Measurements from ENCODE around the gene NLRP6.
"Not testable (repeated sequence)": the region's sequence is repeated elsewhere in the genome, so short reads cannot be mapped to it uniquely, and the experiment has no call there.

Gene NLRP6

DNA sequence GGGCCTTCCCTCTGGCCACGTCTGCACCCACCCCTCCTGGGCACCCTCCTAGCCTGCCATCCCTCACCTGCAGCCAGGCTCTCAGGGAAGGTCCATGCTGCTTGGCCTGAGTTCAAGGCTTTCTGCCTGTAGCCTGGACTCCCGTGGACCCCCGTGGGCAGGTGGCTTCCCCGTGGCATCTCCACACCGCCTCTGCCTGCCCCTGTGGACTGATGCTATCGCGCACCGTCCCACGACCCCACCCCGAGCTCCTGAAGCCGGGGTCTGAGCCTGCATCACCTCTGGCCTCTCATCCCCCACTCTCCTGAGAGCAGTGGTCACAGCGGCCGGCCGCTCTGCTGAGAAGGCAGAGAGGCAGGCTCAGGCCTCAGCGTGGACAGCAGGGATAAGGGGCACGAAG, 16.6 kb downstream of the NLRP6 start:
- no peak for DNase-seq

DNA sequence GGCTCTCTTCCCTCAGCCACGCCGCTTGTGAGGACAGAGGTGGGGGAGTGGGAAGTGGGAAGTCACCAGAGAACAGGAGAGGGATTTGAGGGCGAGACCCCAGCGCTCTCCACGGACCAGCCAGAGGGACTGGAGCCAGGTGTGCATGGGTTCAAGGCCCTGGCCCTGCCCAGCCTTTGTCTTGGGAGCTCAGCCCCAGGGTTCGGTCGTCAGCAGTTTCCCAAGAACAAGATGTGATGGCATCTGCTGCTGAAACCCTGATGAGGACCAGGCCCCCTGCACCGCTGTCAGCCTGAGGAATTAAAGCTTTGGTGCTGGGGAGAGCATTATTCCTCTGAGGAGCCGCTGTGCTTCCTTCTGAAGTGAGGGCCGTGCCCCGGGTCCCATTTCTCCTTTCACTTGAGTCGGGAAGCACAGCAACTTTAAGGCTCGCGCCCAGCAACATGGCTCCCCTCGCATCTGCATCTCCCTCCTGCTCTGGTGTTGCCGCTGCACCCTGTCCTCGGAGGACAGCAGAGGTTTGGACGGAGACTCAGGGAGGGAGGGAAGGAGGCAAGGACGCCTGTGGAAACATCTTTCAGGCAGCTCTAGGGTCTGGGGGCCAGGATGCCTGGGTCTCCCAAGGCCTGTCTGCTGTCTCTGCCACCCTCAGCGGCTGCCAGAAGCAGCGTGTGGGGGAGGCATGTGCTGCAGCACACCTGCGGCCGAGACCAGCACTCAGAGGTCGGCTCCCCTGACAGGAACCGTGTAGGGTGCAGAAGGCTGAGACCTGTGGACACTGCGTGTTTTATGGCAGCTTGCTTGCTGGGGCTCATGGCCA, 17.4 kb downstream of the NLRP6 start:
- no peak for DNase-seq

DNA sequence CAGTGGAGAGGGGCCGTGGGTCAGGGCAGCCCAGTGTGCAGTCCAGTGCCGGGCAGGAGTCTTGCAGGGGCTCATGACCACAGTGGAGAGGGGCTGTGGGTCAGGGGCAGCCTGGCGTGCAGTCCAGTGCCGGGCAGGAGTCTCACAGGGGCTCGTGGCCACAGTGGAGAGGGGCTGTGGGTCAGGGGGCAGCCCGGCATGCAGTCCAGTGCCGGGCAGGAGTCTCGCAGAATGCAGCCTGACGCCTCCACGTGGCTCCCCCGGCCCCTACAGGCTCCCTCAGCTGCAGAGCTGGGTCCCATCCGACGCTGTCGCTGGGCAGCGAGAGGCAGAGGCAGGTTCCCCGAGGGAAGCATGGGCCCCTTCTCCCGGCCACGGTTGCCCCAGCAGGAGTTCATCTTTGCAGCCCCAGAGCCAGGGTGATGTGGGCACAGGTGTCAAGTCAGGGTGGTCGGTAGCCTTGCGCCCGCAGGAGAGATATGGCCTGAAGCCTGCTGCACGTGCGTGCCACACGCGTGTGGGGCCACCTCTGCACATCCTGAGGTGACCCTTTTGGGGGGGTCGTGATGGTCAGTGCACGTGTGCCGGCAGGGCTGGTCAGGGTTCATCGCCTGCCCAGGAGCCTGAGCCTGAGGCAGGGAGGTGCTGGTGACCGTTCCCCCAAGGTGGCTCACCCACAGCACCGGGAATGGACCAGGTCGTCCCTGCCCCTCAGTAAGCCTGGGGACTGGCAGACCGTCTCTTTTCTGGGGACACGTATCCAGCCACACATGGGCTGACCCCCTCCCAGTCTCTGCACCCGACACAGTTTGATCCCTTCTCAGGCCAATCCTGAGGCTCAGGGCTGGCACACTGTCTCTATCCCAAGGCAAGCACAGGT, 18.2 kb downstream of the NLRP6 start:
- DNase-seq = no peak

DNA sequence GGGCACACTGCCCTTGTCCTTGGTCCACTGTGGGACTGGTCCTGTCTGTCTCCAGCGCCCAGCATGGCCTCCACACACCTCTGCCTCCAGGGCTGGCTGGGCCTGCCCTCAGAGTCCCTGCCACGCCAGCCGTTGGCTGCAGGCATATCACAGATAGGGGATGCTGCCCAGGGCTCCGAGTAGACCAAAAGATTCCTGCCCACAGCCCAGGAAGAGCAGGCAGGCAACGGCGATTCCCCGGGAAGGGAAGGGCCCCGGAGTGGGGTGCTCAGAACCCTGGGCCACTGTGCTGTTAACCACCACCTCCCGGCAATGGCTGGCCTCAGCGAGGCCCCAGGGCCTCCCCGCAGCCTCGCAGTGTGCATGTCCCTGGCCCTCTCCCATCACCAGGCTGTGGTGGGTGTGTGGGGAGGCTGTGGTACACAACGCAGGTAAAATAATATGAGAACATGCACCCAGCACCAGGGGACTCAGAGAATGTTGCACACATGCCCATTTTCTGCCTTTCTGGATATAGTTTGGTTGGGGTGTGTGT, 18.9 kb downstream of the NLRP6 start:
- DNase-seq = no peak

DNA sequence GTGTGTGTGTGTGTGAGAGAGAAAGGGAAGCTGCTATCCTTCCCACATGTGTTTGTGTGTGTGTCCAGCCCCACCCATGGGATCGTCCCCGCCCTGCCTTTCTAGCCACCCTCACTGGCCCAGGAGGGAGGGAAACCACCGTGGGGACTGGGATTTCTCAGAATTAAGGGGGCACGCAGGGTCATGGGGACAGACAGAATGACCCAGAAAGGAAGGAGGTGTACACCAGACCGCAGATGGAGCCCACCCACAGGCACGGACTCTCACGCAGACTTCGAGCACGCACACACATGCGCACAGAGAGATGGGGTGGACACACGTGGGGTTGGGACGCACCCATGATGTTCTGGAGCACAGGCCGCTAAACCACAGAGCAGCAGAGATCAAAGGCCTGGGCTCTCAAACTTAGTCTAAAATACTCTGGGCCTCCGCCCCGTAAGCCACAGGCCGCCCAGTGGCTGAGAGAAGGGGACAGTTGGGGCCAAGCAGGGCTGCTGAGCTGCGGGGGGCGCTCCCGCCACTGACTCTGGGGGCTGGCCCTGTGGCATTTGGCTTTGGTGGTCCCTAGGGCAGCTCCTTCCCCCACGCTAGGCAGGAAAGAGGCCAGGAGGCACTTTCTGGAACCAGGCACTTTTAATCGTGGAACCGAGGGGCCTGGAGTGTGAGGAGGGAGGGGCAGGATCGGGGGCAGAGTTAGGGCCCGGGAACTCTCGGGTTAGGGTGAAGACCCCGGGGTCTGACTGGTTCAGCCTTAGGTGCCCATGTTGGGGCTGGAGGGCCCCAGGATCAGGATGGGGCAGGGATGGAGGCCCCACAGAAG, 19.6 kb downstream of the NLRP6 start:
- no peak for DNase-seq

DNA sequence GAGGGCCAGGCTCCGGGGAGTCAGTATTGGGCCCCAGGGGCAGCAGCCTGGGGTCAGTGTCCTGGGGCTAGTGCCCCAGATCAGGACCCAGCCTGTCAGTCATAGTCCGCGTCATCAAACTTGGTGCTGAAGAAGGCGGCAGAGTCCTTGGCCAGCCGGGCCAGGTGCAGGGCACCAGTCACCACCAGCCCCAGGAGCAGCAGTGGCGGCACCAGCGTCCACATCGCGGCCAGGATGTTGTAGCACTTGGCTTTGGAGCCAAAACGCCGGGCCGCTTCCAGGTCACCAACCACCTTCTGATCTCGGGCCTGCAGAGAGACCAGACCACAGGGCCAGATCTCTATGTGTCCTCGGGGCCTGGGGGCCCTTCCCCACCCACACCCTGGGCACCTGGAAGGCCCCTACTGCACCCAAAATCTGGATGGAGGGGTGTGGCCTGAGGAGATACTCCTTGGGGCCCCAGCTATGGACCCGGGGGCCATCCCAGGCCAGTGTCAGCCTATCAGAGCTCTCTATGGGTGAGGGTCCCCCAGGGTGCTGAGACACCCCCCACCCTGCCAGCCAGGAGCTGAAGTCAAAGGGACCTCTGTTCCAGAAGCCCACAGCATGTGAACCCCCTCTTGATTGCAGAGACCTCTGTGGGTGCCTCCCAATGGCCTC, 20.3 kb downstream of the NLRP6 start:
- no peak for DNase-seq

DNA sequence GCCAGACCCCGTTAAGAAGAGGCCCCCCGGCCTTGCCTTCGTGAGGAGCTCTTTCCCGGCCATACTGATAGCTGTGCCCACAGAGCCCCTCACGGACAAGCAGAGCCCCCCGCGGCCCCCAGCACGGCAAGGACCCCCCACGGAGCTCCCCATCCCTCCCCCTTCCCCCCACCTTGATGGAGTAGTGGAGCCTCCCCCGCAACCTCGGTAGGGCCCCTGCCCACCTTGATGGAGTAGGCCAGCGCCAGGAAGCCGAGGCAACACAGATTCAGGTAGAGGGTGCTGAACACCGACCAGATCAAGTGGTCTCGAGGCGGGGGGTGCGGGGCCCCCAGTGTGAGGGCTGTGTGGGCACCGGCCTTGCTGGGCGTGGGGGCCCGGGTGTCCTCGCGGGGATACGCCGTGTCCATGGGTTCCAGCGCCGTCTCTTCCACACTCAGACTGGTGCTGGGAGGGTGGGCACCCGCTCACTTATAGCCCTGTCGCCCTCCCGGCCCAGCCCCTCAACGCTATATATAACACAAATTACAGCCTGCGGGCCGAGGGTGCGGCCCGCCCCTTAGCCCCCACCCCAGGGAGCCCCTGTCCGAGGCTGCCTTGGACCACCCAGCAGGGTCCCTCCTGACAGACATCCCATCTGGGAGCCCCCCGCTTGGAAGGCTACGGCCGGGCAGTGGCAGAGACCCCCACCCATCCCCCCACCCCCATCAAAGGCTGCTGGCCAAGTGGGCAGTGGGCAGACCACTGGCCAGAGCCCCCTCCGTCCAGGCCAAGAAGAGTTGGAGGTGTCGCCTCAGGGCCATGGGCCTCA, 21.1 kb downstream of the NLRP6 start, which contains the start of gene IFITM5:
IFITM5 (minus strand) TSS at position 446 of the 811 bp plus-strand sequence; CDS start at position 410, 36 bp downstream.
- DNase-seq = no peak

DNA sequence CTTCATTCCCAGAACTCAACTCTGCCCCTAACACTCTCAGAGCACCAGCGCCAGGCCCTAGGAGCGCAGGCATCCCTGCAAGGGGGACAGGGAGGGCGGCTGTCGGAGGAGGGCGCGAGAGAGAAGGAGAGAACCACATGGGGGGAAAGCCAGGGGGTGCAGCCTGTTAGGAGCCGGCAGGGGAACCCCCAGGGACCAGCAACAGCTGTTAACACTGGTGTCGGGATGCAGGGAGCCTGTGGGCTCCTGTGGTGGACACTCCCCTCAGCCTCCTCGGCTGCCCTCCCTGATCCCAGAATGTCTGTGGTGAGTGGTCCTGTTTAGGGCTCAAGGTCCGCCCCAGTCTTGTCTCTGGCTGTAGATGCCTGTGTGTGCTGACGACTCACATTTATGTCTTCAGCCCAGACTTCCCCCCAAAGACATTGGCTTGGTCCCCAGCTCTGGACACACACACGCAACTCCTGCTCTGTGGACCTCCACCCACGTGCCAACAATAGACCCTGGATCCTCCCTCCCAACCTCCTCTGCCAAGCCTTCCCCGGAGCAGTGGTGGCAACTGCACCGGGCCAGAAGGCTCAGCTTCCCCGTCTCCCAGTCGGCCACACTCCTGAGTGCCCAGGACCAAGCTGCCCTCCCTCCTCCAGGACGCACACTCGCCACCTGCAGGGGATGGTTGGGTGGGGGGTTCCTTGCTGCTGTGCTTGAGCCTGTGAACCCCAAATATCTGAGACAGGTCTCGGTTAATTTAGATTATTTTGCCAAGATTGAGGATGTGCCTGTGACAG, 21.9 kb downstream of the NLRP6 start:
- DNase-seq = no peak

DNA sequence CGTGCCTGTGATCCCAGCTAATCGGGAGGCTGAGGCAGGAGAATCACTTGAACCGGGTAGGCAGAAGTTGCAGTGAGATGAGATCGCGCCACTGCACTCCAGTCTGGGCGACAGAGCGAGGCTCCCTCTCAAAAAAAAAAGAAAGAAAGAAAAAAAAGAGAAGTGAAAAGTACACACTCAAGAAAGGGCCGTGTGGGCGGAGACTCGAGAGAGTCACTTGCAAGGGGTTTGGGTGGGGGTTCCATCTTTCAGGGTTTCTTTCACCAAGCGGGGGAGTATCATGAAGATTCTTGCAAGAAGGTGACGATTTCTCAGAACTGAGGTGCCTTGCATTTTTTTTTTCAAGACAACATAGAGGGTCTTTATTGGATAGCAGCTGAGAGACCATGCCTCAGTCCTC, 25.2 kb downstream of the NLRP6 start:
- DNase-seq = no peak

DNA sequence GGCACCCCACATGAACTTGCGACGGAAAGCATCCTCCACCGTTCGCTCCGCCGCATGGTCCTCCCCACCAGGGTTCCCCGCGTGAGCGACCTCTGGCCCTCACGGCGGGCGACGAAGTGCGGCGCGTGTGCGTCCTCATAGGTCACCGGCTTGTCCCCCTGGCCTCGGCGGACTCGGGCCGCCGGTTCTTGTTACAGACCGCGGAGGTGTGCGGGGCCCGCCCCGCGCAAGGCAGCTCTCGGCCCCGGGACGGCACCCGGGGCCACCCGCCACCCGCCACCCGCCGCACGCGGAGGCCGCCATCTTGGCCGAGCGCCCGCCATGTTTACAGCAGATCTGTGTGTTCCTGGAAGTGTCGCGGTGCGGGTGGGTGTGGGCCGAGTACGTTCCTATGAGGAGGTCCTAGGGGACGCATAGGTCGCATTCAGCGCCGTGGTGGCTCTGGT, 25.9 kb downstream of the NLRP6 start:
- no peak for DNase-seq

DNA sequence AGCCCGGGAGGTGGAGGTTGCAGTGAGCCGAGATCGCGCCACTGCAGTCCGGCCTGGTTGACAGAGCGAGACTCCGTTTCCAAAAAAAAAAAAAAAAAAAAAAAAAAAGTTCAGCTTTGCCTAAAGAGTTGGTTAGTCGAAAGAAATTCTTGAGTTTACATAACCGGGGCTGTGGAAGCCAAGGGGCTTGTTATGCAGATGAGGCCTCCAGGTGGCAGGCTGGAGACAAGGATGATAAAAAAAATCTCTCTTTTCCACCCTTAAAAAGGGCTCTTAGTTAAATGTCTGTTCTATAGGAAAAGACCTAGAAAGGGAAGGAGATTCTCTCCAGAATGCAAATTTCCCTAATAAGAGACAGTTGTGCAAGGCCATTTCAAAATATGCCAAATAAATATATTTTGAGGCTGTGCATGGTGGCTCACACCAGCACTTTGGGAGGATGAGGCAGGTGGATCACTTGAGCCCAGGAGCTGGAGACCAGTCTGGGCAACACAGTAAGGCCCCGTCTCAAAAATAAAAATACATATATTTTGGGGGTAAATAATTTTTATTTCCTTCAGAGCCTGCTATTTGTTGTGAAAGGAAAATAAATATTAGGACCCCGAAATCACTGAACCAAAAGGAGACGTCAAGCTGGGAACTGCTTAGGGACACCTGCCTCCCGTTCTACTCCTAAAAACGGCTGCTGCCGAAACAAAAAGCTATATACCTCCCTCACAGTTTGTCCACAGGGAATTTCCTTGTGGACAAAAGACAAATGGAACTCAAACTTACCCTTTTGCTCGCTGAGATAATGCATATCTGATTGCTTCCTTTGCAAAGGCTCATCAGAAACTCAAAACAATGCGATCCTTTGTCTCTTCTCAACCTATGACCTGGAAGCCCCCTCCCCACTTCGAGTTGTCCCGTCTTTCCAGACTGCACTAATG, 27.0 kb downstream of the NLRP6 start:
- no peak for DNase-seq

DNA sequence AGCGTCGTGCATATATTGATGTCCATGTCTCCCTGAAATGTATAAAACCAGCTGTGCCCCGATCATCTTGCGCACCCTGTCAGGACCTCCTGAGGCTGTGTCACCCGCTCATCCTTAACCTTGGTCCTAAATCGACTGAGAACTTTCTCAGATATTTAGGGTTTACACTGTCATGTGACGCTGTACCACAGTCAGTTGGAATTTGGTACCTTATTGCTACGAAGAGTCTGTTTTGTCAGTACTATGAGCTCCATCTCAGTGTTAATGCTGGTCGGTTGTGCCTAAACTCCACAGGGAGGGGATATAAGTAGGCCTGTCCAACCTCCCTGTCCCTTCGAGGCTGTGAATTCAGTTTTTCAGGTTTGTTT, 27.6 kb downstream of the NLRP6 start:
- DNase-seq = no peak

DNA sequence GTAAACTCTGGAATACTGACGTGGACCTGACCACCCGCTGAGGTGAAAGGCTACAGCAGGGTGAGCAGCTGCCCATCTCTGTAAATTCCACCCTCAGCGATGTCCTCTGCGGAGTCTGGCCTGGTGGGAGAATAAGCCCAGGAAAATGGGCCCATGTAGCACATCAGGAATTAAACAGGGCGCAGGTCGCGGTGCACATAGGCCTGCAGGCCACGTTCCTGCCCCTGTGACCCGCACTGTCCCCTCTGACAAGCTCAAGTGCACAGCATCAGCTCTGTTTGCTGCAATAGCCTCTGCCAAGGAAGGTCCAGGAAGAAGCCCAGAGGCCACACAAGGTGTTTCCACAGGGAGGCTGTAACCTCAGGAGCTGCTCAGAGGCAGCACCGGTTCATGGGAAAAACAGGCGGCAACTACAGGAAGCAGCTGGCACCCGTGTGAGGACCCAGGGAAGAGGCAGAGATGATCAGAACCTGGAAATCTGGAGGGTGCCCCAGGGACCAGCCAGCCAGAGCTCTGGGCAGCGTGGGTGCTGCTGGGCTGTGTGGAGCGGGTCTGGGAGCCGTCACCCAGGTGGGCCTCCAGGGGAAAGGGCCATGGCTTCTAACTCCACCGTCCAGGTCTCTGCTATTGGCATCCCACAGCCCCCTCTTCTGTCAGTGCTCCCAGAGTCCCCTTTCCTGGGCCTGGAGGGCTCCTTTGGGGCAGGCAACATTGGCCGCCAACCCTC, 28.6 kb downstream of the NLRP6 start:
- no peak for DNase-seq

DNA sequence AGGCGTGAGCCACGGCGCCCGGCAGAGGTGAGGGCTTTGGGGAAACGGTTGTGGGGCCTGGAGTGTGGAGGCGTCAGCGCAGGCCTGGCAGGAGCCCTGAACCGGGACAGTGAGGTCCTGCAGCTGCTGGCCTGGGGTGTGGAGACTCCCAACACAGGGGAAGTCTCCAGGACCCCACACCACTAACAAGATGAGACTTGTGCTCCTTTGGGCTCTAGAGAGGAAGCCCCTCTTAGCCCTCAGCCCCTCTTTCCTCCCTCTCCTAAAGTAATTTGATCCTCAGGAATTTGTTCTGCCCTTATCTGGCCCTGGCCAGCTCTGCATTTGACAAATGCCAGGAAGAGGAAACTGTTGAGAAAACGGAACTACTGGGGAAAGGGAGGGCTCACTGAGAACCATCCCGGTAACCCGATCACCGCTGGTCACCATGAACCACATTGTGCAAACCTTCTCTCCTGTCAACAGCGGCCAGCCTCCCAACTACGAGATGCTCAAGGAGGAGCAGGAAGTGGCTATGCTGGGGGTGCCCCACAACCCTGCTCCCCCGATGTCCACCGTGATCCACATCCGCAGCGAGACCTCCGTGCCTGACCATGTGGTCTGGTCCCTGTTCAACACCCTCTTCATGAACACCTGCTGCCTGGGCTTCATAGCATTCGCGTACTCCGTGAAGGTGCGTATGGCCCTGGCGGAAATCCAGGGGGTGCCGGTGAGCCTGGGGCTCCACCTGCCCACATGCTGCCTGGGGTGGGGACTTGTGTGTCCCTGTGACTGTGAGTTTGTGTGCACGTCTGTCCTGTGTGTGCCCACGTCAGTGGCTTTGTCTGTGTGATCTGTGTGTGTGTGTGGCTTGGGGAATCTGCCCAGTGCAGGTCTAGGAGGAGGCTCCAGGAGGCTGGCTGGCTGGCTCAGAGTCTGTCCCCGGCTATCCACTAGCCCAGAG, 29.8 kb downstream of the NLRP6 start, which contains the start of gene IFITM2:
IFITM2 (plus strand) TSS at position 51 of the 943 bp plus-strand sequence; CDS start at position 428, 377 bp downstream.
- not testable (repeated sequence) for DNase-seq

DNA sequence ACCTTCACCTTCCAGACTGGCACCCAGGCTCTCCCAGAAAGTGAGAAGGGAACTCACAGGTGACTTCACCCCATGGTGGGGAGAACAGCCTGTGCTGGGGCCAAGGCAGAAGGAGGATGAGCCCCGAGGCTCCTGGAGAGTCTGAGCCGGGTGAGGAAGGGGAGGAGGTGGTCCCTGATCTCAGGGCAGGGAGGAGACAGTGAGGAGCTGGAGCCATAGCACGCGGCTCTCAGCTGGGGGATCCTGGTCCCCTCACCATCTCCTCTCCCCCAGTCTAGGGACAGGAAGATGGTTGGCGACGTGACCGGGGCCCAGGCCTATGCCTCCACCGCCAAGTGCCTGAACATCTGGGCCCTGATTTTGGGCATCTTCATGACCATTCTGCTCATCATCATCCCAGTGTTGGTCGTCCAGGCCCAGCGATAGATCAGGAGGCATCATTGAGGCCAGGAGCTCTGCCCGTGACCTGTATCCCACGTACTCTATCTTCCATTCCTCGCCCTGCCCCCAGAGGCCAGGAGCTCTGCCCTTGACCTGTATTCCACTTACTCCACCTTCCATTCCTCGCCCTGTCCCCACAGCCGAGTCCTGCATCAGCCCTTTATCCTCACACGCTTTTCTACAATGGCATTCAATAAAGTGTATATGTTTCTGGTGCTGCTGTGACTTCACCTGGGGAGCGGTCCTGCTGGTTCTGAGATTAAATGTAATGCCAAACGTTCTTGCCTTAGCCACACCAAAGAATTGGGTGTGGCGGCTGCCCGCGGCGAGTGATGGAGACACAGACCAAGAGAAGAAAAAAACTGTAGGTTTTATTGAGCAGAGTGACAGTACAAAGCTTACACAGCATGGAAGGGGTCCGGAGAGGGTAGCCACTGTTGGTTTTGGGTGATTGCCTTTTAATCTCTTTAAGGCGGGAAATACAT, 30.8 kb downstream of the NLRP6 start:
- not testable (repeated sequence) for DNase-seq

DNA sequence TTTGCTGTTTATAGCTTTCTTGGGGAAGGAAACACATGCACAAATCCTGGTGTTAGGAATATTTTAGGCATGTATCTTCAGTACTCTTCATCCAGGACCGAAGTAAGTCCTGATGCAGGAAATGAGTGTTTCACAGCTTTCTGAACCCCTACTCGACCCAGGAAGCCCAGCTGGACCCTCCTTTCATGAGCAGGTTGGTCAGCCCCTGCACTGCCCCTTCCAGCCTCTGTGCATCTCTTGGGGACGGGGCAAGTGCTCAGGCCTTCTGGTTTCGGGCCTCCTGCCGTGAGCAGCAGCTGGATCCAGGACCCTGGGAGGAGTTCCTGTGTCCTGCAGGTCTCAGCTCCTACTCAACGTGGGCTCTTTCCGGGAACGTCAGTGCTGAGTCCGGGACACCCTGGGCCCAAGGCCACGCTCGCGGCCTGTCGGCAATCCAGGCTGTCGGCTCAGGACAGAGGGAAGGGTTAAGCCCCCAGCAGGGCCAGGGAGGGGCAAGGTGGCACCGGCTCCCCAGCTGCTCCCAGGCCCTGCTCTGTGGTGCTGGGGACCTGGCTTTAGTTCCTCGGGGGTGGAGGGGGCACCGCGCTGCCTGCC, 31.9 kb downstream of the NLRP6 start:
- DNase-seq = not testable (repeated sequence)
